PC-9 (cell line): ENCODE results near the gene VWA3B.

ENCODE experiments used
- EZH2 ChIP-seq: fragments of 200-600 bp; sonication (generic); IDR thresholded peaks from 2 replicates; pipeline ENCODE4 v1.8.0; 2017; ENCODE audit warnings: antibody characterized with exemption, low read depth
- TF ChIP-seq, protein P1 (sequence below): fragments of 200-600 bp; sonication (generic); conservative IDR thresholded peaks from 2 replicates; pipeline ENCODE4 v1.6.1; 2017; ENCODE audit warnings: mixed run types, antibody characterized with exemption, mild to moderate bottlenecking, moderate library complexity

GRCh38 chr2:98263362-98263761 lies 176.4 kb downstream of the VWA3B start:
- TF ChIP-seq, protein P1, sequence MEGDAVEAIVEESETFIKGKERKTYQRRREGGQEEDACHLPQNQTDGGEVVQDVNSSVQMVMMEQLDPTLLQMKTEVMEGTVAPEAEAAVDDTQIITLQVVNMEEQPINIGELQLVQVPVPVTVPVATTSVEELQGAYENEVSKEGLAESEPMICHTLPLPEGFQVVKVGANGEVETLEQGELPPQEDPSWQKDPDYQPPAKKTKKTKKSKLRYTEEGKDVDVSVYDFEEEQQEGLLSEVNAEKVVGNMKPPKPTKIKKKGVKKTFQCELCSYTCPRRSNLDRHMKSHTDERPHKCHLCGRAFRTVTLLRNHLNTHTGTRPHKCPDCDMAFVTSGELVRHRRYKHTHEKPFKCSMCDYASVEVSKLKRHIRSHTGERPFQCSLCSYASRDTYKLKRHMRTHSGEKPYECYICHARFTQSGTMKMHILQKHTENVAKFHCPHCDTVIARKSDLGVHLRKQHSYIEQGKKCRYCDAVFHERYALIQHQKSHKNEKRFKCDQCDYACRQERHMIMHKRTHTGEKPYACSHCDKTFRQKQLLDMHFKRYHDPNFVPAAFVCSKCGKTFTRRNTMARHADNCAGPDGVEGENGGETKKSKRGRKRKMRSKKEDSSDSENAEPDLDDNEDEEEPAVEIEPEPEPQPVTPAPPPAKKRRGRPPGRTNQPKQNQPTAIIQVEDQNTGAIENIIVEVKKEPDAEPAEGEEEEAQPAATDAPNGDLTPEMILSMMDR: no peak
- no peak for TF ChIP-seq EZH2
